SKM-1 (cell line): Measurements from ENCODE around the gene SH3RF3.

Source experiments
- DNase-seq: peaks from one replicate; lab custom pipeline; 2025; ENCODE audit not compliant: unreplicated experiment; lab: John Stamatoyannopoulos, UW

Gene SH3RF3

GRCh38 chr2:109330056-109330455 lies 201.1 kb downstream of the SH3RF3 start:
- DNase-seq: no peak

- DNase-seq: no peak
Observed at GRCh38 chr2:109331081-109331480, 202.1 kb downstream of the SH3RF3 start.

GRCh38 chr2:109331896-109332848 lies 203.2 kb downstream of the SH3RF3 start:
- DNase-seq: peak; percentile 17

GRCh38 chr2:109332880-109333279 lies 203.9 kb downstream of the SH3RF3 start:
- no peak for DNase-seq

GRCh38 chr2:109333414-109334210 lies 204.6 kb downstream of the SH3RF3 start:
- peak; percentile 51 for DNase-seq

GRCh38 chr2:109335631-109336176 lies 206.7 kb downstream of the SH3RF3 start:
- no peak for DNase-seq

GRCh38 chr2:109336296-109336695 lies 207.3 kb downstream of the SH3RF3 start:
- DNase-seq: no peak

- DNase-seq: no peak
Observed at GRCh38 chr2:109337221-109337620, 208.2 kb downstream of the SH3RF3 start.

- DNase-seq: no peak
Observed at GRCh38 chr2:109339519-109339966, 210.5 kb downstream of the SH3RF3 start.

GRCh38 chr2:109340381-109340780 lies 211.4 kb downstream of the SH3RF3 start:
- DNase-seq: no peak

- no peak for DNase-seq
Observed at GRCh38 chr2:109341355-109342255, 212.6 kb downstream of the SH3RF3 start.

- no peak for DNase-seq
Observed at GRCh38 chr2:109342256-109342850, 213.3 kb downstream of the SH3RF3 start.

GRCh38 chr2:109342930-109343329 lies 213.9 kb downstream of the SH3RF3 start:
- no peak for DNase-seq

- DNase-seq: no peak
Observed at GRCh38 chr2:109343460-109343859, 214.5 kb downstream of the SH3RF3 start.

GRCh38 chr2:109344270-109344805 lies 215.3 kb downstream of the SH3RF3 start:
- no peak for DNase-seq

GRCh38 chr2:109345091-109345490 lies 216.1 kb downstream of the SH3RF3 start:
- no peak for DNase-seq

GRCh38 chr2:109345653-109346480 lies 216.9 kb downstream of the SH3RF3 start:
- no peak for DNase-seq

- DNase-seq: no peak
Observed at GRCh38 chr2:109346601-109347228, 217.7 kb downstream of the SH3RF3 start.
